Tongue (tissue), 3 donors: ENCODE results near the gene ANKRD61. TPM values are rescaled to one million over a fixed set of nuclear protein-coding genes. Genes with fewer than 3 reads are reported as not detected.
A peak's percentile ranks its signal among the peaks of the same experiment; 100 is the strongest.
"Not testable (repeated sequence)": the region's sequence is repeated elsewhere in the genome, so short reads cannot be mapped to it uniquely, and the experiment has no call there.

Experiments used
- DNase-seq: peaks from one replicate; pipeline ENCODE4 v3.0.0-alpha.2; 2015
- small RNA-seq: library from RNA; depleted of rRNA; stranded (forward); fragments of <200 nt; gene quantifications from one replicate; pipeline ENCODE3, GENCODE V24; 2014; ENCODE audit warnings: low replicate concordance
- total RNA-seq: library from RNA; depleted of rRNA; stranded (reverse); fragments of >200 nt; gene quantifications from one replicate; pipeline ENCODE4 v1.2.3, GENCODE V29; 2014

ANKRD61 gene
- total RNA-seq, 1 donor from 2014 or later = not detected

- DNase-seq = no peak
Observed at GRCh38 chr7:6032167-6032566, 991 bp downstream of the ANKRD61 start.

- no peak for DNase-seq
Observed at GRCh38 chr7:6032641-6033040, 1.5 kb downstream of the ANKRD61 start.

- DNase-seq = no peak
Observed at GRCh38 chr7:6035165-6035564, 4.0 kb downstream of the ANKRD61 start.

GRCh38 chr7:6035686-6036085 lies 4.5 kb downstream of the ANKRD61 start:
- DNase-seq = no peak

- DNase-seq = no peak
Observed at GRCh38 chr7:6049780-6050179, 18.6 kb downstream of the ANKRD61 start.

GRCh38 chr7:6051185-6051584 lies 20.0 kb downstream of the ANKRD61 start:
- not testable (repeated sequence) for DNase-seq

- no peak for DNase-seq
Observed at GRCh38 chr7:6056616-6057015, 25.4 kb downstream of the ANKRD61 start.

GRCh38 chr7:6057316-6058129 lies 26.3 kb downstream of the ANKRD61 start:
- no peak for DNase-seq

- DNase-seq = not testable (repeated sequence)
Observed at GRCh38 chr7:6059941-6060340, 28.8 kb downstream of the ANKRD61 start.

GRCh38 chr7:6071406-6071805 lies 40.2 kb downstream of the ANKRD61 start:
- DNase-seq = no peak

- no peak for DNase-seq
Observed at GRCh38 chr7:6074612-6075380, 43.6 kb downstream of the ANKRD61 start.

- no peak for DNase-seq
Observed at GRCh38 chr7:6078548-6078947, 47.4 kb downstream of the ANKRD61 start.

GRCh38 chr7:6083047-6083446 lies 51.9 kb downstream of the ANKRD61 start:
- not testable (repeated sequence) for DNase-seq

Small RNA genes lying within 50 kb of the gene (small RNA-seq; reads per million reads assigned to genes)
- not detected for gene RF00019
- gene RNU6-218P = not detected
- 0.16 reads per million, percentile 9 among the genes with 10 or more reads in this experiment for gene SNORA80D

Other genes with a start within 250 kb of the ANKRD61 start
- 49.7 TPM for gene RNF216, start 249.7 kb upstream of the ANKRD61 start, total RNA-seq
- not detected for gene OCM, start 150.6 kb upstream of the ANKRD61 start, total RNA-seq
- 49.7 TPM for gene CCZ1, start 132.6 kb upstream of the ANKRD61 start, total RNA-seq
- 0.31 TPM for gene RSPH10B, start 60.7 kb upstream of the ANKRD61 start, total RNA-seq
- gene PMS2, start 22.3 kb upstream of the ANKRD61 start, total RNA-seq = 17.7 TPM
- gene AIMP2, start 22.1 kb upstream of the ANKRD61 start, total RNA-seq = 101 TPM
- gene EIF2AK1, start 27.8 kb downstream of the ANKRD61 start, total RNA-seq = 112 TPM
- gene USP42, start 73.6 kb downstream of the ANKRD61 start, total RNA-seq = 5.6 TPM
- 46.0 TPM for gene CYTH3, start 241.2 kb downstream of the ANKRD61 start, total RNA-seq